ENCODE data around the gene EVL. TPM values are rescaled to one million over a fixed set of nuclear protein-coding genes. Genes with fewer than 3 reads are reported as not detected.
A peak's percentile ranks its signal among the peaks of the same experiment; 100 is the strongest.

The EVL gene
- total and polyA plus RNA-seq, 2 of the 8 experiments (the other 6 are each of a cell fraction or from before 2014, with no cell fraction given), result 30.7 to 64.6 TPM

GRCh38 chr14:100155049-100155621 is 89.9 kb downstream of the EVL start (continued):
- TF ChIP-seq NANOG (IDR thresholded peaks at IDR 0.05; ENCODE audit: insufficient read depth, low read depth, low read length, poor library complexity, severe bottlenecking), result no peak
- no peak for TF ChIP-seq CBX5 (IDR thresholded peaks at IDR 0.05; ENCODE audit: low read depth, low read length)
- TF ChIP-seq FOSL1 (IDR thresholded peaks at IDR 0.05; ENCODE audit: insufficient read depth, low read depth, low read length), result no peak
- peak; percentile 30 for TF ChIP-seq ASH2L (IDR thresholded peaks at IDR 0.05; ENCODE audit: low read length)
- TF ChIP-seq CEBPB (IDR thresholded peaks at IDR 0.05; ENCODE audit: low read depth, low read length), result 0 out of 2 replicates have a peak, but pooled peaks have one; percentile 18
- TF ChIP-seq ATF2 (IDR thresholded peaks at IDR 0.05; ENCODE audit: low read length), result no peak
- TF ChIP-seq E2F6 (IDR thresholded peaks at IDR 0.05), result peak; percentile 74; the same call in 1 of the 2 replicates
- no peak for TF ChIP-seq JUN (IDR thresholded peaks at IDR 0.05; ENCODE audit: low read depth, low read length)
- TF ChIP-seq RAD21 (IDR thresholded peaks at IDR 0.05 in 1 of 2, conservative IDR thresholded peaks at IDR 0.05 in 1 of 2; ENCODE audit: low read depth in 2 of 2, low read length in 2 of 2), result peak; percentile 78 to 82
- no peak for TF ChIP-seq BCL11A (IDR thresholded peaks at IDR 0.05; ENCODE audit: low read depth in 2 of 2, low read length in 2 of 2)
- no peak for TF ChIP-seq ATF3 (IDR thresholded peaks at IDR 0.05; ENCODE audit: insufficient read depth, low read depth, low read length)
- TF ChIP-seq EGR1 (IDR thresholded peaks at IDR 0.05; ENCODE audit: borderline replicate concordance, low read depth, low read length), result no peak
- TF ChIP-seq GTF2F1 (IDR thresholded peaks at IDR 0.05; ENCODE audit: borderline replicate concordance, low read depth, low read length), result no peak; the same call in 1 of the 2 replicates
- TF ChIP-seq BACH1 (IDR thresholded peaks at IDR 0.05; ENCODE audit: low read length), result no peak
- TF ChIP-seq SP4 (IDR thresholded peaks at IDR 0.05; ENCODE audit: low read length), result no peak
- 0 out of 2 replicates have a peak, but pooled peaks have one; percentile 29 for TF ChIP-seq YY1 (IDR thresholded peaks at IDR 0.05; ENCODE audit: low read depth, low read length)
- no peak for TF ChIP-seq CTBP2 (IDR thresholded peaks at IDR 0.05; ENCODE audit: borderline replicate concordance, insufficient read depth, insufficient read length, low read length)
- TF ChIP-seq RFX5 (IDR thresholded peaks at IDR 0.05; ENCODE audit: borderline replicate concordance, low read depth, low read length), result no peak
- TF ChIP-seq KDM1A (IDR thresholded peaks at IDR 0.05; ENCODE audit: borderline replicate concordance, low read length), result no peak
- no peak for TF ChIP-seq PHF8 (conservative IDR thresholded peaks at IDR 0.05; ENCODE audit: low read depth, low read length)
- TF ChIP-seq TAF1 (IDR thresholded peaks at IDR 0.05; ENCODE audit: low read depth, low read length), result no peak
- TF ChIP-seq SIRT6 (IDR thresholded peaks at IDR 0.05; ENCODE audit: low read length), result no peak

All from H1 (cell line).